HFF-Myc (cell line): ENCODE data around the gene CCDC186.

Source experiments
- DNase-seq: peaks from one replicate; pipeline ENCODE4 v3.0.0-alpha.2; 2011; ENCODE audit warnings: low read depth; ENCODE audit errors: extremely low read depth
- H3K4me3 ChIP-seq: replicated peaks from 2 replicates; pipeline ENCODE4 v1.5.1; 2011; ENCODE audit warnings: low read depth, mild to moderate bottlenecking, control low read depth, low read length
- TF ChIP-seq, protein P1 (sequence below): IDR thresholded peaks from 2 replicates; pipeline ENCODE4 v1.5.1; 2012; ENCODE audit warnings: mild to moderate bottlenecking, low read depth, low read length, control low read depth; ENCODE audit errors: missing control alignments

CCDC186 gene

DNA sequence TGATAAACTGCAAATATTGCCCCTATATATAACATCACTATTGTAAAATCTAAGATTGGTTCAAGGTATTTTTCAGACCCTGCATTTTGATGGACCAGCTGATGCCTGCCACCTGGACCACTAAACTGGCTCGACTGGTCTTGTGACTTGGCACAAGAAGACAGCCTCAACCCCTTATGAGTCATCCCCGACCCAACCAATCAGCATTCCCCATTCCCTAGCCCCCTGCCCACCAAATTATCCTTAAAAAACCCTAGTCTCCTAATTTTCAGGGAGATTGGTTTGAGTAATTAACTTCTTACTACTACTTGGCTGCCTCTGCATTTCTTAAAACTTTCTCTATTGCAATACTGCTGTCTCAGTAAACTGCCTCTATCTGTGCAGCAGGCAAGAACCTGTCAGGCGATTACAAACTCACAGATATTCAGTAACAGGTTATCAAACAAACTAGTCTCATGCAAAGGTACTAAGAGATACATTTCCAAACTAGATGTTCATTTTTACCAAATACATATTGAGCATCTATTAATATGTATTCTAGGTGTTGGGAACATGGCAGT, 5.5 kb downstream of the CCDC186 start:
- no peak overlapping the region for H3K4me3 ChIP-seq
- TF ChIP-seq, protein P1, sequence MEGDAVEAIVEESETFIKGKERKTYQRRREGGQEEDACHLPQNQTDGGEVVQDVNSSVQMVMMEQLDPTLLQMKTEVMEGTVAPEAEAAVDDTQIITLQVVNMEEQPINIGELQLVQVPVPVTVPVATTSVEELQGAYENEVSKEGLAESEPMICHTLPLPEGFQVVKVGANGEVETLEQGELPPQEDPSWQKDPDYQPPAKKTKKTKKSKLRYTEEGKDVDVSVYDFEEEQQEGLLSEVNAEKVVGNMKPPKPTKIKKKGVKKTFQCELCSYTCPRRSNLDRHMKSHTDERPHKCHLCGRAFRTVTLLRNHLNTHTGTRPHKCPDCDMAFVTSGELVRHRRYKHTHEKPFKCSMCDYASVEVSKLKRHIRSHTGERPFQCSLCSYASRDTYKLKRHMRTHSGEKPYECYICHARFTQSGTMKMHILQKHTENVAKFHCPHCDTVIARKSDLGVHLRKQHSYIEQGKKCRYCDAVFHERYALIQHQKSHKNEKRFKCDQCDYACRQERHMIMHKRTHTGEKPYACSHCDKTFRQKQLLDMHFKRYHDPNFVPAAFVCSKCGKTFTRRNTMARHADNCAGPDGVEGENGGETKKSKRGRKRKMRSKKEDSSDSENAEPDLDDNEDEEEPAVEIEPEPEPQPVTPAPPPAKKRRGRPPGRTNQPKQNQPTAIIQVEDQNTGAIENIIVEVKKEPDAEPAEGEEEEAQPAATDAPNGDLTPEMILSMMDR: no peak
- DNase-seq: no peak

DNA sequence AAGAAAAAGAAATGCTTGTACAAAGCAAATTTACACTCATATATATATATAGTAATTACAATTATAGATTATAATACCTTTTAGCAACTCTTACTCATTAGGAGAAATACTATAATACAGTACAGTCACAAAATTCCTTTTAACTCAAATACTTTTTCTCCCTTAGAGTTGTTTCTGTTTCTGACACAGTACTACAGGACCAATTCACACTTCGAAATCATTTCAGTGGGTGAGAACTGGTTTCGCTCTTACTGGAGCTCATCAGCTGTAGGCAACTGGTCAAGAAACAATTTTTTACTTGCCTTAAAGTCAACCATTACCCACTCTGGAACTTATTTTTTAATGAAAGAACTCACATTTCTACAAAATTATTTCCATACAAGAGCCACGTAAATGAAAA, 6.0 kb downstream of the CCDC186 start:
- H3K4me3 ChIP-seq: no peak overlapping the region
- TF ChIP-seq, protein P1: no peak
- DNase-seq: no peak

GRCh38 chr10:114166494-114166893, 7.5 kb downstream of the CCDC186 start:
- TF ChIP-seq, protein P1: no peak
- DNase-seq: no peak
- H3K4me3 ChIP-seq: no peak overlapping the region

- H3K4me3 ChIP-seq: no peak overlapping the region
- DNase-seq: no peak
- TF ChIP-seq, protein P1: no peak
Observed at GRCh38 chr10:114166043-114166442, 8.0 kb downstream of the CCDC186 start.

DNA sequence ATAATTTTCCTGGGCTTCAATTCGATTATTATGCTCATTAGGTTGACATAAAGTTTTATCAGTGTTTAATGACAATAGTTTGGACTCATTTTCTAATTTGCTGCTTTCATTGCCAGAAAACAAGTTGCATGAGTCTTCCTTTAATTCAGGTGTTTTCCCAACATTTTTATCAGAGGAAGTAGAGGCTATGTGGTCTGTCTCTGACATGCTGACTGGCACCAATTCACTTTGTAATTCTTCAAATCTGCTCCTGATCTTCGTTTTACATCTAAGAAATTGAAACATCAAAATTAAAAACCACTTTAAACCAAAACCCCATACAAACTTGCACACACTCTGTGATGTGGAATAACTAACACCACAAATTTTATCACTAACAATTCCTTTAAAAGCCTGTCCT, 10.9 kb downstream of the CCDC186 start:
- TF ChIP-seq, protein P1: no peak

GRCh38 chr10:114157912-114158311, 16.1 kb downstream of the CCDC186 start:
- H3K4me3 ChIP-seq: no peak overlapping the region
- TF ChIP-seq, protein P1: no peak
- DNase-seq: no peak

More for the DNA sequence above, 10.9 kb downstream of the CCDC186 start:
- DNase-seq: no peak
- H3K4me3 ChIP-seq: no peak overlapping the region

- TF ChIP-seq, protein P1: no peak
- no peak for DNase-seq
- H3K4me3 ChIP-seq: no peak overlapping the region
Observed at GRCh38 chr10:114151892-114152291, 22.1 kb downstream of the CCDC186 start.
